HepG2 (cell line): ENCODE data around the gene EMILIN3. TPM values are rescaled to one million over a fixed set of nuclear protein-coding genes. Genes with fewer than 3 reads are reported as not detected.
A peak's percentile ranks its signal among the peaks of the same experiment; 100 is the strongest.

Experiments used
- ARNT2 ChIP-seq: sonication (generic); formaldehyde crosslinking; IDR thresholded peaks from 2 replicates; pipeline ENCODE4 v1.8.0; 2022; ENCODE audit warnings: mild to moderate bottlenecking, low read depth, missing genetic modification reagents, moderate library complexity
- CBX1 ChIP-seq: IDR thresholded peaks from one replicate; pipeline ENCODE4 v1.6.1; 2016; ENCODE audit warnings: antibody characterized with exemption, low read depth
- DNMT3B ChIP-seq: conservative IDR thresholded peaks from 2 replicates; pipeline ENCODE4 v1.6.1; 2016; ENCODE audit warnings: missing biosample characterization, control low read depth
- JUND ChIP-seq: sonication (generic); formaldehyde crosslinking; IDR thresholded peaks from 2 replicates; pipeline ENCODE4 v1.8.0; 2022; ENCODE audit warnings: mild to moderate bottlenecking, missing genetic modification reagents
- PHF8 ChIP-seq: sonication (generic); formaldehyde crosslinking; IDR thresholded peaks from 2 replicates; pipeline ENCODE4 v1.5.0; 2020; ENCODE audit warnings: missing genetic modification reagents
- PLRG1 ChIP-seq: fragments of 450-650 bp; conservative IDR thresholded peaks from 2 replicates; pipeline ENCODE4 v1.6.1; 2016
- RCOR2 ChIP-seq: IDR thresholded peaks from 2 replicates; pipeline ENCODE4 v1.6.1; 2016; ENCODE audit warnings: missing biosample characterization, missing genetic modification reagents
- RELA ChIP-seq: sonication (generic); formaldehyde crosslinking; IDR thresholded peaks from 2 replicates; pipeline ENCODE4 v1.4.0; 2020; ENCODE audit warnings: missing genetic modification reagents
- RFX5 ChIP-seq: IDR thresholded peaks from 2 replicates; pipeline ENCODE4 v1.6.1; 2011; ENCODE audit warnings: low read depth, low read length, improper control_type of control experiment
- ZFP90 ChIP-seq: sonication (generic); formaldehyde crosslinking; IDR thresholded peaks from 2 replicates; pipeline ENCODE4 v1.8.0; 2022; ENCODE audit warnings: missing genetic modification reagents, mild to moderate bottlenecking, inconsistent platforms, borderline replicate concordance
- ZMAT3 ChIP-seq: sonication (generic); formaldehyde crosslinking; conservative IDR thresholded peaks from 2 replicates; pipeline ENCODE4 v1.7.0; 2021; ENCODE audit warnings: missing genetic modification reagents
- ZNF143 ChIP-seq: sonication (generic); formaldehyde crosslinking; IDR thresholded peaks from 2 replicates; pipeline ENCODE4 v1.4.0; 2020; ENCODE audit warnings: missing genetic modification reagents
- ZNF33B ChIP-seq: sonication (generic); formaldehyde crosslinking; IDR thresholded peaks from 2 replicates; pipeline ENCODE4 v1.5.1; 2020; ENCODE audit warnings: mild to moderate bottlenecking, missing genetic modification reagents
- ZNF446 ChIP-seq: sonication (generic); formaldehyde crosslinking; IDR thresholded peaks from 2 replicates; pipeline ENCODE4 v1.5.0; 2020; ENCODE audit warnings: mild to moderate bottlenecking, missing genetic modification reagents
- ZNF564 ChIP-seq: sonication (generic); formaldehyde crosslinking; IDR thresholded peaks from 2 replicates; pipeline ENCODE4 v1.8.1; 2023; ENCODE audit warnings: mild to moderate bottlenecking, missing genetic modification reagents
- ZNF703 ChIP-seq: sonication (generic); formaldehyde crosslinking; IDR thresholded peaks from 2 replicates; pipeline ENCODE4 v1.5.1; 2020; ENCODE audit warnings: missing genetic modification reagents, mild to moderate bottlenecking, moderate library complexity, borderline replicate concordance
- ZNF746 ChIP-seq: sonication (generic); formaldehyde crosslinking; IDR thresholded peaks from 2 replicates; pipeline ENCODE4 v1.8.0; 2022; ENCODE audit warnings: mild to moderate bottlenecking, missing genetic modification reagents
- ZNF792 ChIP-seq: IDR thresholded peaks from 2 replicates; pipeline ENCODE4 v1.6.1; 2016
- ZNF83 ChIP-seq: sonication (generic); formaldehyde crosslinking; IDR thresholded peaks from 2 replicates; pipeline ENCODE4 v1.4.0; 2020; ENCODE audit warnings: missing genetic modification reagents, mild to moderate bottlenecking, borderline replicate concordance
- polyA plus RNA-seq, 8 experiments: library from polyadenylated mRNA; depleted of rRNA in 3 of 8; stranded (reverse) in 7 of 8; unstranded in 1 of 8; fragments of >200 nt; fragmentation: Illumina TruSeq in 4 of 8; extraction: Trizol in 4 of 8; gene quantifications; 2 replicates each; pipeline versions ENCODE4 v1.2.1 to v1.2.3, GENCODE V29; 2011 to 2016; ENCODE audit warnings: low read depth in 4 of 8, missing spikeins in 1 of 8, mixed read lengths in 1 of 8; ENCODE audit not compliant: insufficient read depth in 1 of 8
- total RNA-seq, 5 experiments: library from RNA; depleted of rRNA; stranded (reverse); fragments of >200 nt; fragmentation: Illumina TruSeq; extraction: Trizol; gene quantifications; 2 replicates each; pipeline ENCODE4 v1.2.3, GENCODE V29; 2016; ENCODE audit warnings: low read depth in 1 of 5
- TF ChIP-seq, protein P1 (sequence below): sonication (generic); formaldehyde crosslinking; IDR thresholded peaks from 2 replicates; pipeline ENCODE4 v1.4.0; 2020; ENCODE audit warnings: mild to moderate bottlenecking, missing genetic modification reagents
- TF ChIP-seq, protein P2 (sequence below): sonication (generic); formaldehyde crosslinking; IDR thresholded peaks from 2 replicates; pipeline ENCODE4 v1.4.0; 2020; ENCODE audit warnings: missing genetic modification reagents, borderline replicate concordance
- TF ChIP-seq, protein P3 (sequence below): sonication (generic); formaldehyde crosslinking; IDR thresholded peaks from 2 replicates; pipeline ENCODE4 v1.5.1; 2020; ENCODE audit warnings: mild to moderate bottlenecking, moderate library complexity, missing genetic modification reagents
- TF ChIP-seq, protein P4 (sequence below): IDR thresholded peaks from 2 replicates; pipeline ENCODE4 v1.6.1; 2012; ENCODE audit warnings: low read length, improper control_type of control experiment

The EMILIN3 gene
- total and polyA plus RNA-seq, 2 of the 13 experiments (the other 11 are each of a cell fraction or from before 2014, with no cell fraction given): 0.25 to 0.29 TPM

DNA sequence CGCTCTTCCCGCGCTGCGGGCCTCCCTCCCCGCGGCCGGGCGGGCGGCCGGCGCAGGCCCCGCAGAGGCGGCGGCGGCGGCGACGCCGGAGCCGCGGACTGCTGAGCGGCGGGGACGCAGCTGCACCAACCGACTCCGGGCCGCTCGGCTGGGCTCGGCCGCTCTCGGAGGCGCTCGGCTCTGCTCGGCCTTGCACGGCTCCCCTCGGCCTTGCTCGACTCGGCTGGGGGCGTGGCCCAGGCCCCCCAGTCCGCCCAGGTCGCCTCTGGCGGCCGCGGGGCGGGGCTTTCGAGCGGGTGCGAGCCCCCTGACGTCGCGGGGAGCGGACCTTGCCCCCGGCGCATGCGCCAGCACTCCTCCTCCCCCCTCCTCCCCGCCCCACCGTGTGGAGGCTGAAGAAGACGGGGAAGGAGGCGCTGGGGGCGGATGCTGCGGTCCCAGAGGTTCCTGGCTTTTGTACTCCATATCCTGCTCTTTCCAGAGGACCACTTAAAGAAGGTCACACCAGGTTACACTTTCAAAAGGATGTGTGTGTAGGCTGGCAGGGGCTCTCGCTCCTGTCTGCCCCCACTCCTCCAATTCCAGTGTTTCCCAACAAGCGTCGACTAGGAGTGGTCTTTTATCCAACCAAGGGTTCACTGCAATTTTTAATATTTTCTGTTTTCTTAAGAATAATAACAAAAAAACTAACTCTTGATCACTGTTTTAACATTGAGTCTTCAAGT, 48.9 kb downstream of the EMILIN3 start, which contains the start of gene ZHX3 (continued):
- TF ChIP-seq, protein P1, sequence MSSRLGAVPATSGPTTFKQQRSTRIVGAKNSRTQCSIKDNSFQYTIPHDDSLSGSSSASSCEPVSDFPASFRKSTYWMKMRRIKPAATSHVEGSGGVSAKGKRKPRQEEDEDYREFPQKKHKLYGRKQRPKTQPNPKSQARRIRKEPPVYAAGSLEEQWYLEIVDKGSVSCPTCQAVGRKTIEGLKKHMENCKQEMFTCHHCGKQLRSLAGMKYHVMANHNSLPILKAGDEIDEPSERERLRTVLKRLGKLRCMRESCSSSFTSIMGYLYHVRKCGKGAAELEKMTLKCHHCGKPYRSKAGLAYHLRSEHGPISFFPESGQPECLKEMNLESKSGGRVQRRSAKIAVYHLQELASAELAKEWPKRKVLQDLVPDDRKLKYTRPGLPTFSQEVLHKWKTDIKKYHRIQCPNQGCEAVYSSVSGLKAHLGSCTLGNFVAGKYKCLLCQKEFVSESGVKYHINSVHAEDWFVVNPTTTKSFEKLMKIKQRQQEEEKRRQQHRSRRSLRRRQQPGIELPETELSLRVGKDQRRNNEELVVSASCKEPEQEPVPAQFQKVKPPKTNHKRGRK (CRISPR knock-in tag): no peak
- TF ChIP-seq ZFP90 (CRISPR knock-in tag): peak; percentile 57; the same call in 1 of the 2 replicates
- no peak for TF ChIP-seq PLRG1
- TF ChIP-seq ZNF143 (CRISPR knock-in tag): no peak; the same call in 1 of the 2 replicates
- peak; percentile 84; the same call in 1 of the 2 replicates for TF ChIP-seq ZMAT3 (CRISPR knock-in tag)
- TF ChIP-seq ZNF564 (CRISPR knock-in tag): peak; percentile 22; the same call in 1 of the 2 replicates
- TF ChIP-seq, protein P2, sequence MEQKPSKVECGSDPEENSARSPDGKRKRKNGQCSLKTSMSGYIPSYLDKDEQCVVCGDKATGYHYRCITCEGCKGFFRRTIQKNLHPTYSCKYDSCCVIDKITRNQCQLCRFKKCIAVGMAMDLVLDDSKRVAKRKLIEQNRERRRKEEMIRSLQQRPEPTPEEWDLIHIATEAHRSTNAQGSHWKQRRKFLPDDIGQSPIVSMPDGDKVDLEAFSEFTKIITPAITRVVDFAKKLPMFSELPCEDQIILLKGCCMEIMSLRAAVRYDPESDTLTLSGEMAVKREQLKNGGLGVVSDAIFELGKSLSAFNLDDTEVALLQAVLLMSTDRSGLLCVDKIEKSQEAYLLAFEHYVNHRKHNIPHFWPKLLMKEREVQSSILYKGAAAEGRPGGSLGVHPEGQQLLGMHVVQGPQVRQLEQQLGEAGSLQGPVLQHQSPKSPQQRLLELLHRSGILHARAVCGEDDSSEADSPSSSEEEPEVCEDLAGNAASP (CRISPR knock-in tag): peak; percentile 44; the same call in 1 of the 2 replicates
- no peak for TF ChIP-seq RCOR2 (CRISPR knock-in tag)
- TF ChIP-seq RFX5: 0 out of 2 replicates have a peak, but pooled peaks have one; percentile 12
- TF ChIP-seq, protein P3, sequence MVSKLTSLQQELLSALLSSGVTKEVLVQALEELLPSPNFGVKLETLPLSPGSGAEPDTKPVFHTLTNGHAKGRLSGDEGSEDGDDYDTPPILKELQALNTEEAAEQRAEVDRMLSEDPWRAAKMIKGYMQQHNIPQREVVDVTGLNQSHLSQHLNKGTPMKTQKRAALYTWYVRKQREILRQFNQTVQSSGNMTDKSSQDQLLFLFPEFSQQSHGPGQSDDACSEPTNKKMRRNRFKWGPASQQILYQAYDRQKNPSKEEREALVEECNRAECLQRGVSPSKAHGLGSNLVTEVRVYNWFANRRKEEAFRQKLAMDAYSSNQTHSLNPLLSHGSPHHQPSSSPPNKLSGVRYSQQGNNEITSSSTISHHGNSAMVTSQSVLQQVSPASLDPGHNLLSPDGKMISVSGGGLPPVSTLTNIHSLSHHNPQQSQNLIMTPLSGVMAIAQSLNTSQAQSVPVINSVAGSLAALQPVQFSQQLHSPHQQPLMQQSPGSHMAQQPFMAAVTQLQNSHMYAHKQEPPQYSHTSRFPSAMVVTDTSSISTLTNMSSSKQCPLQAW (CRISPR knock-in tag): peak; percentile 64; the same call in 1 of the 2 replicates
- TF ChIP-seq PHF8 (CRISPR knock-in tag): peak; percentile 63
- no peak for TF ChIP-seq JUND (CRISPR knock-in tag)
- TF ChIP-seq RELA (CRISPR knock-in tag): 0 out of 2 replicates have a peak, but pooled peaks have one; percentile 30
- TF ChIP-seq, protein P4, sequence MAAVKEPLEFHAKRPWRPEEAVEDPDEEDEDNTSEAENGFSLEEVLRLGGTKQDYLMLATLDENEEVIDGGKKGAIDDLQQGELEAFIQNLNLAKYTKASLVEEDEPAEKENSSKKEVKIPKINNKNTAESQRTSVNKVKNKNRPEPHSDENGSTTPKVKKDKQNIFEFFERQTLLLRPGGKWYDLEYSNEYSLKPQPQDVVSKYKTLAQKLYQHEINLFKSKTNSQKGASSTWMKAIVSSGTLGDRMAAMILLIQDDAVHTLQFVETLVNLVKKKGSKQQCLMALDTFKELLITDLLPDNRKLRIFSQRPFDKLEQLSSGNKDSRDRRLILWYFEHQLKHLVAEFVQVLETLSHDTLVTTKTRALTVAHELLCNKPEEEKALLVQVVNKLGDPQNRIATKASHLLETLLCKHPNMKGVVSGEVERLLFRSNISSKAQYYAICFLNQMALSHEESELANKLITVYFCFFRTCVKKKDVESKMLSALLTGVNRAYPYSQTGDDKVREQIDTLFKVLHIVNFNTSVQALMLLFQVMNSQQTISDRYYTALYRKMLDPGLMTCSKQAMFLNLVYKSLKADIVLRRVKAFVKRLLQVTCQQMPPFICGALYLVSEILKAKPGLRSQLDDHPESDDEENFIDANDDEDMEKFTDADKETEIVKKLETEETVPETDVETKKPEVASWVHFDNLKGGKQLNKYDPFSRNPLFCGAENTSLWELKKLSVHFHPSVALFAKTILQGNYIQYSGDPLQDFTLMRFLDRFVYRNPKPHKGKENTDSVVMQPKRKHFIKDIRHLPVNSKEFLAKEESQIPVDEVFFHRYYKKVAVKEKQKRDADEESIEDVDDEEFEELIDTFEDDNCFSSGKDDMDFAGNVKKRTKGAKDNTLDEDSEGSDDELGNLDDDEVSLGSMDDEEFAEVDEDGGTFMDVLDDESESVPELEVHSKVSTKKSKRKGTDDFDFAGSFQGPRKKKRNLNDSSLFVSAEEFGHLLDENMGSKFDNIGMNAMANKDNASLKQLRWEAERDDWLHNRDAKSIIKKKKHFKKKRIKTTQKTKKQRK: no peak
- peak; percentile 85 for TF ChIP-seq CBX1
- TF ChIP-seq ZNF446 (CRISPR knock-in tag): no peak; the same call in 1 of the 2 replicates
- TF ChIP-seq ZNF746 (CRISPR knock-in tag): no peak
- no peak for TF ChIP-seq ZNF792 (CRISPR knock-in tag)
- no peak for TF ChIP-seq ZNF703 (CRISPR knock-in tag)
- no peak for TF ChIP-seq ARNT2
- TF ChIP-seq DNMT3B (CRISPR knock-in tag): no peak
- TF ChIP-seq ZNF33B (CRISPR knock-in tag): no peak
- TF ChIP-seq ZNF83 (CRISPR knock-in tag): peak; percentile 75; the same call in 1 of the 2 replicates
